Gastrocnemius medialis (tissue), 4 donors: Measurements from ENCODE around the gene SMCO2. TPM values are rescaled to one million over a fixed set of nuclear protein-coding genes. Genes with fewer than 3 reads are reported as not detected.

Source experiments
- ATAC-seq, 2 donors: fragments of 150-250 bp; one replicate each; pipeline ENCODE4 v1.9.1; 2016
- DNase-seq, 2 donors: peaks; one replicate each; pipeline ENCODE4 v3.0.0-alpha.2; 2019
- H3K27ac ChIP-seq, 4 donors: fragments of 200-600 bp; sonication (generic); 1 replicate in 1 of 4; 2 replicates in 3 of 4; pipeline ENCODE4 v1.5.1; 2016 to 2018; ENCODE audit warnings: mild to moderate bottlenecking in 2 of 4, moderate library complexity in 1 of 4
- H3K27me3 ChIP-seq, 3 donors: fragments of 200-600 bp; sonication (generic) in 2 of 3; 1 replicate in 1 of 3; 2 replicates in 2 of 3; pipeline versions ENCODE4 v1.5.1 to v1.6.0; 2016 to 2019; ENCODE audit warnings: mild to moderate bottlenecking in 1 of 3, moderate library complexity in 1 of 3
- H3K36me3 ChIP-seq, 2 donors: fragments of 200-600 bp; sonication (generic) in 1 of 2; one replicate each; pipeline ENCODE4 v1.5.1; 2017 to 2018
- H3K4me1 ChIP-seq, 2 donors: fragments of 200-600 bp; sonication (generic) in 1 of 2; one replicate each; pipeline ENCODE4 v1.5.1; 2016 to 2017; ENCODE audit warnings: mild to moderate bottlenecking in 2 of 2
- H3K4me3 ChIP-seq, 4 donors: fragments of 200-600 bp; sonication (generic) in 3 of 4; 1 replicate in 1 of 4; 2 replicates in 3 of 4; pipeline ENCODE4 v1.5.1; 2016 to 2019; ENCODE audit warnings: mild to moderate bottlenecking in 2 of 4
- H3K9me3 ChIP-seq, 3 donors: fragments of 200-600 bp; sonication (generic) in 2 of 3; 1 replicate in 1 of 3; 2 replicates in 2 of 3; pipeline ENCODE4 v1.5.1; 2016 to 2019
- CTCF ChIP-seq, 5 experiments: fragments of 450-650 bp in 3 of 5; fragments of 200-600 bp in 2 of 5; sonication (generic) in 2 of 5; IDR thresholded peaks in 4 of 5; conservative IDR thresholded peaks in 1 of 5; 1 replicate in 4 of 5; 2 replicates in 1 of 5; pipeline ENCODE4 v1.5.1; 2016 to 2019; ENCODE audit warnings: antibody characterized with exemption in 5 of 5, mild to moderate bottlenecking in 3 of 5, moderate library complexity in 3 of 5
- POLR2A ChIP-seq, 2 donors: fragments of 450-650 bp; IDR thresholded peaks; one replicate each; pipeline ENCODE4 v1.6.1; 2017; ENCODE audit warnings: antibody characterized with exemption in 2 of 2, mild to moderate bottlenecking in 2 of 2, moderate library complexity in 2 of 2
- in situ Hi-C, 4 donors: fragments of 200-750 bp; cut with MboI; loops; one replicate each; pipeline versions ENCODE4 v1.15.0 to v1.8.0; 2017; ENCODE audit warnings: low sequenced_read_pairs in 4 of 4
- intact Hi-C: fragments of 100-400 bp; cut with DNase I; formaldehyde crosslinking; loops from one replicate; pipeline ENCODE4 v1.15.1; 2023; ENCODE audit warnings: low total_unique reads
- total RNA-seq, 4 donors: library from RNA; depleted of rRNA; stranded (reverse); fragments of >200 nt; gene quantifications; one replicate each; pipeline versions ENCODE4 v1.1.0 to v1.2.3, GENCODE V29; 2016

SMCO2 gene
- total RNA-seq, 4 donors from 2014 or later: not detected

DNA sequence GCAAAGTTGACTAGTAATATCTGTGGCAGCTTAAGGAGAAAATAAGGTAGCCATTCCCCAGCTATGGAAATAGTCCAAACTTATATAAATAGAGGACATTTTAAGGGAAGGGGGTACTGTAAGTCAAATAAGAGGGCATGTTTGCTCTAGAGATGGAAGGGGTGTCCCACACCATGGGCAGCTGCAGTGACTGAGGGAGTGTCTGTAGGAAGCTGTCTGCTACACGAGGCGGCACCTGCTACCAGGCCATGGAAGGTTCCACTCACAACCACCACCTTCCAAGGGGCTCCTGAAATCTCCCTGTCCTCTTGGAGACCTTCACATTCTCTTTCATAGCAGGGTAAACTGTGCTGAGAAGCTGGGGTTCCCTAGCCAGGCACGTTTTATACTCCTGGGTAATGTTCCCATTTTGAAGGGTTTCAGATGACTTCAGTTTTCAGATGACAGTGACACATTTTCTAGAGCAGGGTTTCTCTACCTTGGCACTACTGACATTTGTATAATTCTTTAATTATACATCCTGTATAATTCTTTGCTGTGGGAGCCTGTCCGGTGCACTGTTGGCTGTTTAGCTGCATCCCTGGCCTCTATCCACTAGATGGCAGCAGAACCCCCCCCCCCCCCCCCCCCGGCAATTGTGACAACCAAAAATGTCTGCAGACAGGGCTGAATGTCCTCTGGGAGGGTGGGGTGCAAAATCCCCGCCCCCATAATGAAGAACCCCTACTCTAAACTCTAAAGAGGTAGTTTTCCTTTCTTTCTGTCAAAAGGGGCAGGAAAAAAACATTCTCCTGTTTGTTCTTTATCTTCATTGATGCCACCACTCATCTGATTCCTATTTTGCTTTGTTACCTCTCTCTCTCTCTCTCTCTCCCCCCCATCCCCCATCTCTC is 11.6 kb upstream of the SMCO2 start:
- no peaks in the 10 kb centered on the region for H3K9me3 ChIP-seq
- in situ Hi-C loops: loop anchor here (5.0 to 10.0 kb wide), 4 partner anchors 200 to 222 kb away; no protein-coding TSS in a partner anchor
- intact Hi-C loops: loop anchor here (1.0 to 5.0 kb wide), 3 partner anchors 87 to 217 kb away; partner anchors contain the start of gene PPFIBP1
- ATAC-seq (peak; percentile 52 to 55), DNase-seq (no peak)
- peaks cover 0 to 4% of the 10 kb centered on the region in 2 donors for H3K4me1 ChIP-seq
- no peak overlapping the region for H3K27ac ChIP-seq
- TF ChIP-seq POLR2A (IDR thresholded peaks at IDR 0.05) (no peak), CTCF (IDR thresholded peaks at IDR 0.05 in 4 of 5, conservative IDR thresholded peaks at IDR 0.05 in 1 of 5) (peak in 4 of 5 experiments; percentile 40 to 81 (median 42))
- no peak overlapping the region for H3K4me3 ChIP-seq
- H3K36me3 ChIP-seq: no peaks in the 10 kb centered on the region
- H3K27me3 ChIP-seq: no peaks in the 10 kb centered on the region

DNA sequence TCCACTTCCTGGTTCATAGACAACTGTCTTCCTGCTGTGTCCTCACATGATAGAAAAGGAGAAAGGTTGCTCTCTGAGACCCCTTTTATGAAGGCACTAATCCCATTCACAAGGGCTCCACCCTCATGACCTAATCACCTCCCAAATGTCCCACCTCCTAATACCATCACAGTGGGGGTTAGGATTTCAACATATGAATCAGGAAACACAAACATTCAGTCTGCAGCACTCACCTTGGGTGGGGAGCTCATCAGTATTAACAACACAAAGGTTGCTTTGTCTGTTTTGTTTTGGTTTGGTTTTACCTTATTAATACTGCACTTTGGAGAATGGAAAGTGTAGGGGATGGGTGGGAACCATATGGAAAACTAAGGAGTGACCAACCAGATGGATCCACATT is 10.5 kb upstream of the SMCO2 start:
- intact Hi-C loops (loop anchor here (5.0 kb wide), 1 partner anchor 86 kb away; the partner anchor contains the start of gene PPFIBP1), in situ Hi-C loops (loop anchor here (5.0 to 10.0 kb wide), 4 partner anchors 199 to 221 kb away; no protein-coding TSS in a partner anchor)
- TF ChIP-seq CTCF (IDR thresholded peaks at IDR 0.05 in 4 of 5, conservative IDR thresholded peaks at IDR 0.05 in 1 of 5): no peak
- TF ChIP-seq POLR2A (IDR thresholded peaks at IDR 0.05): no peak
- Histone ChIP-seq H3K36me3 (no peaks in the 10 kb centered on the region), H3K4me1 (peaks cover 0 to 4% of the 10 kb centered on the region in 2 donors), H3K27me3 (no peaks in the 10 kb centered on the region), H3K4me3 (no peak overlapping the region), H3K9me3 (no peaks in the 10 kb centered on the region), H3K27ac (no peak overlapping the region)
- DNase-seq (no peak), ATAC-seq (no peak)

- no peak overlapping the region for H3K27ac ChIP-seq
- intact Hi-C loops (loop anchor here (5.0 kb wide), 1 partner anchor 86 kb away; the partner anchor contains the start of gene PPFIBP1), in situ Hi-C loops (loop anchor here (5.0 to 10.0 kb wide), 4 partner anchors 198 to 221 kb away; no protein-coding TSS in a partner anchor)
- H3K36me3 ChIP-seq: no peaks in the 10 kb centered on the region
- H3K9me3 ChIP-seq: no peaks in the 10 kb centered on the region
- no peak for TF ChIP-seq POLR2A (IDR thresholded peaks at IDR 0.05)
- TF ChIP-seq CTCF (IDR thresholded peaks at IDR 0.05 in 4 of 5, conservative IDR thresholded peaks at IDR 0.05 in 1 of 5): no peak
- no peak overlapping the region for H3K4me3 ChIP-seq
- no peaks in the 10 kb centered on the region for H3K27me3 ChIP-seq
- DNase-seq: no peak
- peaks cover 0 to 4% of the 10 kb centered on the region in 2 donors for H3K4me1 ChIP-seq
- no peak for ATAC-seq
Measured at GRCh38 chr12:27436768-27437167, 9.8 kb upstream of the SMCO2 start.

GRCh38 chr12:27437839-27438238 is 8.7 kb upstream of the SMCO2 start:
- no peaks in the 10 kb centered on the region for H3K9me3 ChIP-seq
- no peaks in the 10 kb centered on the region for H3K36me3 ChIP-seq
- H3K27me3 ChIP-seq: no peaks in the 10 kb centered on the region
- intact Hi-C loops (loop anchor here (5.0 kb wide), 1 partner anchor 84 kb away; the partner anchor contains the start of gene PPFIBP1), in situ Hi-C loops (loop anchor here (5.0 to 10.0 kb wide), 4 partner anchors 197 to 219 kb away; no protein-coding TSS in a partner anchor)
- H3K4me1 ChIP-seq: peaks cover 0 to 4% of the 10 kb centered on the region in 2 donors
- ATAC-seq (no peak), DNase-seq (no peak)
- H3K27ac ChIP-seq: no peak overlapping the region
- H3K4me3 ChIP-seq: no peak overlapping the region
- TF ChIP-seq POLR2A (IDR thresholded peaks at IDR 0.05): no peak
- no peak for TF ChIP-seq CTCF (IDR thresholded peaks at IDR 0.05 in 4 of 5, conservative IDR thresholded peaks at IDR 0.05 in 1 of 5)
